ENCODE results near the gene USP19.

The USP19 gene

GRCh38 chr3:49134471-49135265 is 14.0 kb upstream of the USP19 start:
- intact Hi-C loops (cut with DNase I) = no loop called here
- DNase-seq = peak in 1 of 10 donors; percentile 54

- intact Hi-C loops (cut with DNase I) = loop anchor here (2.0 kb wide), 1 partner anchor 39 kb away; the partner anchor contains the start of gene QRICH1
Observed at GRCh38 chr3:49133226-49133951, 12.8 kb upstream of the USP19 start.

GRCh38 chr3:49132437-49133225 is 12.0 kb upstream of the USP19 start, which contains the start of gene LAMB2:
Gene LAMB2 (minus strand): TSS chr3:49133050. CDS start chr3:49132867, 183 bp downstream.
- intact Hi-C loops (cut with DNase I) = loop anchor here (2.0 kb wide), 1 partner anchor 38 kb away; the partner anchor contains the start of gene QRICH1
- DNase-seq = peak; percentile 60 to 94 (median 72)

More at GRCh38 chr3:49133226-49133951, 12.8 kb upstream of the USP19 start:
- peak; percentile 71 to 97 (median 78) for DNase-seq

GRCh38 chr3:49132073-49132436 is 11.4 kb upstream of the USP19 start:
- intact Hi-C loops (cut with DNase I) = loop anchor here (2.0 kb wide), 1 partner anchor 37 kb away; the partner anchor contains the start of gene QRICH1

GRCh38 chr3:49131576-49131975 is 11.0 kb upstream of the USP19 start:
- DNase-seq = no peak
- intact Hi-C loops (cut with DNase I) = no loop called here

More at GRCh38 chr3:49132073-49132436, 11.4 kb upstream of the USP19 start:
- no peak for DNase-seq

GRCh38 chr3:49131040-49131439 is 10.4 kb upstream of the USP19 start:
- intact Hi-C loops (cut with DNase I) = no loop called here
- DNase-seq = no peak

- intact Hi-C loops (cut with DNase I) = loop anchor here (10.0 kb wide), 1 partner anchor 300 kb away; the partner anchor contains the start of genes AMT and NICN1
- DNase-seq = peak in 8 of 10 donors; percentile 34 to 94 (median 67)
Observed at GRCh38 chr3:49124991-49125670, 4.5 kb upstream of the USP19 start.

GRCh38 chr3:49124203-49124602 is 3.6 kb upstream of the USP19 start:
- no peak for DNase-seq
- intact Hi-C loops (cut with DNase I) = loop anchor here (10.0 kb wide), 1 partner anchor 301 kb away; the partner anchor contains the start of genes AMT and NICN1

GRCh38 chr3:49123687-49124086 is 3.1 kb upstream of the USP19 start:
- DNase-seq = no peak
- intact Hi-C loops (cut with DNase I) = loop anchor here (10.0 kb wide), 1 partner anchor 301 kb away; the partner anchor contains the start of genes AMT and NICN1

- no peak for DNase-seq
- intact Hi-C loops (cut with DNase I) = loop anchor here (10.0 kb wide), 1 partner anchor 302 kb away; the partner anchor contains the start of genes AMT and NICN1
Observed at GRCh38 chr3:49122886-49123545, 2.4 kb upstream of the USP19 start.

GRCh38 chr3:49122451-49122850 is 1.8 kb upstream of the USP19 start:
- intact Hi-C loops (cut with DNase I) = loop anchor here (10.0 kb wide), 1 partner anchor 302 kb away; the partner anchor contains the start of genes AMT and NICN1
- no peak for DNase-seq

GRCh38 chr3:49122022-49122421 is 1.4 kb upstream of the USP19 start:
- peak in 1 of 10 donors; percentile 62 for DNase-seq
- intact Hi-C loops (cut with DNase I) = loop anchor here (10.0 kb wide), 1 partner anchor 303 kb away; the partner anchor contains the start of genes AMT and NICN1

GRCh38 chr3:49121132-49121736 is 611 bp upstream of the USP19 start:
- no peak for DNase-seq
- intact Hi-C loops (cut with DNase I) = loop anchor here (10.0 kb wide), 1 partner anchor 304 kb away; the partner anchor contains the start of genes AMT and NICN1

- intact Hi-C loops (cut with DNase I) = loop anchor here (10.0 kb wide), 1 partner anchor 305 kb away; the partner anchor contains the start of genes AMT and NICN1
- DNase-seq = peak in 1 of 10 donors; percentile 68
Observed at GRCh38 chr3:49120096-49120437, 556 bp downstream of the USP19 start.

- peak in 1 of 10 donors; percentile 60 for DNase-seq
- intact Hi-C loops (cut with DNase I) = no loop called here
Observed at GRCh38 chr3:49119439-49119838, 1.2 kb downstream of the USP19 start.

- intact Hi-C loops (cut with DNase I) = no loop called here
- peak in 1 of 10 donors; percentile 67 for DNase-seq
Observed at GRCh38 chr3:49119036-49119435, 1.6 kb downstream of the USP19 start.

GRCh38 chr3:49112262-49112661 is 8.4 kb downstream of the USP19 start:
- intact Hi-C loops (cut with DNase I) = no loop called here
- no peak for DNase-seq

- intact Hi-C loops (cut with DNase I) = no loop called here
- DNase-seq = no peak
Observed at GRCh38 chr3:49111347-49111746, 9.3 kb downstream of the USP19 start.

Data from posterior cingulate gyrus (tissue), 11 donors.